AG10803 (cell line): ENCODE measurements around the gene ZBTB42.
"Not testable (repeated sequence)": the region's sequence is repeated elsewhere in the genome, so short reads cannot be mapped to it uniquely, and the experiment has no call there.

Experiments
- DNase-seq: peaks from one replicate; pipeline ENCODE4 v3.0.0; 2010; ENCODE audit warnings: low read depth
- H3K4me3 ChIP-seq: 2 replicates; pipeline ENCODE4 v1.5.1; 2011; ENCODE audit warnings: mild to moderate bottlenecking, low read length, control low read depth
- CTCF ChIP-seq: conservative IDR thresholded peaks from 2 replicates; pipeline ENCODE4 v1.5.1; 2011; ENCODE audit warnings: mild to moderate bottlenecking, low read length, control low read depth, inconsistent platforms

ZBTB42 gene

GRCh38 chr14:104826189-104826860 is 25.4 kb downstream of the ZBTB42 start:
- DNase-seq = peak; percentile 74
- H3K4me3 ChIP-seq = peak overlapping the region; percentile 75
- TF ChIP-seq CTCF = peak; percentile 46; the same call in 1 of the 2 replicates

GRCh38 chr14:104826861-104827176 is 25.9 kb downstream of the ZBTB42 start:
- peak overlapping the region; percentile 64 for H3K4me3 ChIP-seq
- DNase-seq = no peak
- TF ChIP-seq CTCF = no peak

GRCh38 chr14:104827177-104828055 is 26.5 kb downstream of the ZBTB42 start:
- H3K4me3 ChIP-seq = peak overlapping the region; percentile 64
- peak; percentile 51 for TF ChIP-seq CTCF
- DNase-seq = peak; percentile 24

- no peak for DNase-seq
- no peak for TF ChIP-seq CTCF
- no peak overlapping the region for H3K4me3 ChIP-seq
These were observed 29.9 kb downstream of the ZBTB42 start for GRCh38 chr14:104830781-104831180.

- DNase-seq, H3K4me3 ChIP-seq: not testable (repeated sequence)
These were observed 35.5 kb downstream of the ZBTB42 start for GRCh38 chr14:104836171-104836935.

GRCh38 chr14:104841730-104842129 is 40.8 kb downstream of the ZBTB42 start:
- no peak for DNase-seq
- no peak for TF ChIP-seq CTCF
- no peak overlapping the region for H3K4me3 ChIP-seq

- no peak for DNase-seq
- no peak overlapping the region for H3K4me3 ChIP-seq
- no peak for TF ChIP-seq CTCF
These were observed 42.1 kb downstream of the ZBTB42 start for GRCh38 chr14:104843006-104843405.
